ENCODE results near the gene CERS4.
A peak's percentile ranks its signal among the peaks of the same experiment; 100 is the strongest.

The CERS4 gene

GRCh38 chr19:8307965-8308866 lies 99.0 kb downstream of the CERS4 start, which contains the start of gene CD320:
TSS of gene CD320 (minus strand) at chr19:8308358. CDS start at chr19:8308290, 68 bp downstream.
- peak; percentile 89 for DNase-seq
- H3K9me3 Mint-ChIP-seq, result no peaks in the 10 kb centered on the region
- peak; percentile 94 for ATAC-seq
- H3K27ac Mint-ChIP-seq, result peak within 1 kb of the TSS; percentile 96
- no peaks in the 10 kb centered on the region for H3K27me3 Mint-ChIP-seq
- peak within 1 kb of the TSS; percentile 97 for H3K4me3 Mint-ChIP-seq
- H3K36me3 Mint-ChIP-seq (ENCODE audit: low read depth), result peaks cover 28% of the 10 kb centered on the region
- peaks cover 30% of the 10 kb centered on the region for H3K4me1 Mint-ChIP-seq

- ATAC-seq (no peak), DNase-seq (peak; percentile 8)
- H3K9me3 Mint-ChIP-seq, result no peaks in the 10 kb centered on the region
- peak overlapping the region; percentile 97 for H3K4me3 Mint-ChIP-seq
- H3K27me3 Mint-ChIP-seq, result no peaks in the 10 kb centered on the region
- peaks cover 30% of the 10 kb centered on the region for H3K4me1 Mint-ChIP-seq
- peaks cover 28% of the 10 kb centered on the region for H3K36me3 Mint-ChIP-seq (ENCODE audit: low read depth)
- peak overlapping the region; percentile 96 for H3K27ac Mint-ChIP-seq
These were observed 99.7 kb downstream of the CERS4 start for GRCh38 chr19:8308891-8309291.

- Mint-ChIP-seq H3K4me3 (no peak overlapping the region), H3K9me3 (no peaks in the 10 kb centered on the region), H3K4me1 (peaks cover 27% of the 10 kb centered on the region), H3K36me3 (ENCODE audit: low read depth) (peaks cover 29% of the 10 kb centered on the region), H3K27ac (no peak overlapping the region), H3K27me3 (no peaks in the 10 kb centered on the region)
- ATAC-seq (no peak), DNase-seq (no peak)
These were observed 101.3 kb downstream of the CERS4 start for GRCh38 chr19:8310342-8311055.

GRCh38 chr19:8311461-8312260 lies 102.5 kb downstream of the CERS4 start:
- Mint-ChIP-seq H3K4me3 (no peak overlapping the region), H3K27ac (no peak overlapping the region), H3K27me3 (no peaks in the 10 kb centered on the region), H3K36me3 (ENCODE audit: low read depth) (peaks cover 28% of the 10 kb centered on the region), H3K9me3 (no peaks in the 10 kb centered on the region), H3K4me1 (peaks cover 21% of the 10 kb centered on the region)
- ATAC-seq, result no peak
- DNase-seq, result no peak

All from activated naive CD8-positive, alpha-beta T cell treated with anti-CD3 and anti-CD28 coated beads, Interleukin-2, amount 50 U/mL, for 24 hours (primary cell).